ENCODE measurements around the gene RGS17.

RGS17 gene

GRCh38 chr6:153085239-153085638 is 45.8 kb downstream of the RGS17 start:
- H3K9me3 ChIP-seq = no peaks in the 10 kb centered on the region
- peaks cover 4% of the 10 kb centered on the region for H3K4me1 ChIP-seq
- H3K4me3 ChIP-seq (ENCODE audit: low read depth, low read length) = no peak overlapping the region
- DNase-seq = peak; percentile 43
- H3K36me3 ChIP-seq = no peaks in the 10 kb centered on the region
- TF ChIP-seq CTCF (IDR thresholded peaks at IDR 0.05; ENCODE audit: low read depth, low read length) = no peak
- H3K27me3 ChIP-seq = no peaks in the 10 kb centered on the region

- Histone ChIP-seq H3K9me3 (no peaks in the 10 kb centered on the region), H3K36me3 (no peaks in the 10 kb centered on the region), H3K4me1 (peaks cover 4% of the 10 kb centered on the region), H3K27me3 (no peaks in the 10 kb centered on the region), H3K4me3 (ENCODE audit: low read depth, low read length) (no peak overlapping the region)
- TF ChIP-seq CTCF (IDR thresholded peaks at IDR 0.05; ENCODE audit: low read depth, low read length) = no peak
- no peak for DNase-seq
Measured at GRCh38 chr6:153084393-153084792, 46.7 kb downstream of the RGS17 start.

- Histone ChIP-seq H3K4me1 (peaks cover 4% of the 10 kb centered on the region), H3K27me3 (no peaks in the 10 kb centered on the region), H3K9me3 (no peaks in the 10 kb centered on the region), H3K36me3 (no peaks in the 10 kb centered on the region), H3K4me3 (ENCODE audit: low read depth, low read length) (no peak overlapping the region)
- DNase-seq = no peak
- no peak for TF ChIP-seq CTCF (IDR thresholded peaks at IDR 0.05; ENCODE audit: low read depth, low read length)
Measured at GRCh38 chr6:153083869-153084268, 47.2 kb downstream of the RGS17 start.

- Histone ChIP-seq H3K27me3 (no peaks in the 10 kb centered on the region), H3K36me3 (no peaks in the 10 kb centered on the region), H3K4me1 (peaks cover 4% of the 10 kb centered on the region), H3K4me3 (ENCODE audit: low read depth, low read length) (no peak overlapping the region), H3K9me3 (no peaks in the 10 kb centered on the region)
- DNase-seq = no peak
- no peak for TF ChIP-seq CTCF (IDR thresholded peaks at IDR 0.05; ENCODE audit: low read depth, low read length)
Measured at GRCh38 chr6:153081914-153082313, 49.2 kb downstream of the RGS17 start.

- Histone ChIP-seq H3K4me3 (ENCODE audit: low read depth, low read length) (no peak overlapping the region), H3K27me3 (no peaks in the 10 kb centered on the region), H3K9me3 (no peaks in the 10 kb centered on the region), H3K4me1 (no peaks in the 10 kb centered on the region), H3K36me3 (no peaks in the 10 kb centered on the region)
- TF ChIP-seq CTCF (IDR thresholded peaks at IDR 0.05; ENCODE audit: low read depth, low read length) = no peak
- no peak for DNase-seq
Measured at GRCh38 chr6:153076431-153076830, 54.7 kb downstream of the RGS17 start.

DNA sequence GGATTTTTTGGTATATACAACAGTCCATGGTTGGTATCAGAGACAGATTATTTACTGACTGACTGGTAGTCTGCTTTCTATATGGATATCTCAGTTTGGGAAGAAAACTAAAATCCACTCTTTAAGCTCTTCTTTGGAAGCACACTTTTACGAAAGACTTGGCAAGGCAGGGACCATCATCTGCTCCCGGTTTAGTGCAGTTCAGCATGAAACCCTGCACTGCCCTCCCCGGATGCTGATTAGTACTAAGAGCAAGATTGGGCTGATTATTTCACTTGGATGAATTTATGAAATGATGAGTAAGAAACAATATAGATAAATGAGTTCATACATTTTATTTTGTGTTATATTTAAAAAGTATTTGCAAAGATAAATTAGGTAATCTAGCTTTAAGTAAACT is 56.3 kb downstream of the RGS17 start:
- no peaks in the 10 kb centered on the region for H3K9me3 ChIP-seq
- H3K36me3 ChIP-seq = no peaks in the 10 kb centered on the region

More for the DNA sequence above, 56.3 kb downstream of the RGS17 start:
- no peaks in the 10 kb centered on the region for H3K4me1 ChIP-seq
- DNase-seq = no peak
- H3K4me3 ChIP-seq (ENCODE audit: low read depth, low read length) = no peak overlapping the region
- no peak for TF ChIP-seq CTCF (IDR thresholded peaks at IDR 0.05; ENCODE audit: low read depth, low read length)
- no peaks in the 10 kb centered on the region for H3K27me3 ChIP-seq
